ENCODE results near the gene KCNK7.

The KCNK7 gene

DNA sequence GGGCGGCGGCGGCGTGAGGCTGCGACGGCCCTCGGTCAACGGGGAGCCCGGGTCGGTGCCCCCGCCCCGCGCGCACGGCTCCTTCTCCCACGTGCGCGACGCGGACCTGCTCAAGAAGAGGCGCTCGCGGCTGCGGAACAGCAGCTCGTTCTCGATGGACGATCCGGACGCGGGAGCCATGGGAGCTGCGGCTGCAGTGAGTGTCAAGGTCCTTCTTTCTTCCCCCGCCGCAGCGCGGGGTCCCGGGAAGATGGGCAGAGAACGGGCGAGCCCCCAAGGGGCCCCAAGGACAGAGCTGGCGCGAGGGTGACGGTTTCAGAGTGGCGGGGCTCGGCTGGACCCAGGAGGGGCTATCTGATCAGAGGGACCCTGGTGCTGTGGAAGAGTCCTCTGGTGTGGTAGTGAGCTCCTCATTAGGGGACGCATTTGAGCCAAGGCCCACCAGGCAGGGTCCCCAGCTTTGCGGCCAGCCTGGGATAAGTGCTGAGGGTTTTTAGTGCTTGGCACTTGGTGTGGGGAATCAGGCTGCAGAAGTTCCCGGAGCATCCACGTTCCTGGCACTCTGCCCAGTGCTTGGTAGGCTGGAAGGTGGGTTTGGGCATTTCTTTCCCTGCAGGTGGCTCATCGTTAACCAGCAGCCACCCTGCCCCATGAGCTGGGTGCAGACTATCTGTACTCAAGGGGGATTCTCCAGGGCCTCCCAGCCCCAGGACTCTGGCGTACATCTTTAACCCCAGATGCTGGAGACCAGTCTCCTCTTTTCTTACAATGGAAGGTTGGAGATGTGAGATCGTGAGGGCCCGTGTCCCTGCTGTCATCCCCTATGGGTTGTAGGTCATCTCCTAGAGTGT lies 10.0 kb downstream of the KCNK7 start:
- no peak for DNase-seq

DNA sequence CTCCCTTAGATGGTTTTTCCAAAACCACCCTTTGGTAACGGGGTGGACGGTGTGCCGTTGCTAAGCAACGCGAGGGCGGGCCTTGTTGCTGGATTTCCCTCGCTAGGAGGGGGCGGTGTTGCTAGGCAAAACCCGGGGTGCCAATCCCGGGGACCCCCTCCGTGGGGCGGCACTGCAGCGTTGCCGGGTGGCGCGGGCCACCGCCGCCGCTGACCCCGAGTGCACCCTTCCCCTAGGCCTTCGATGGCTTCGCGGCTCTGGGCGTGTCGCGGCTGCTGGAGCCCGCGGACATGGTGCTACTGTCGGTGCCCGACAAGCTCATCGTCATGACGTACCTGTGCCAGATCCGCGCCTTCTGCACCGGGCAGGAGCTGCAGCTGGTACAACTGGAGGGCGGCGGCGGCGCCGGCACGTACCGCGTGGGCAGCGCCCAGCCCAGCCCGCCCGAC lies 10.9 kb downstream of the KCNK7 start:
- DNase-seq, result no peak

DNA sequence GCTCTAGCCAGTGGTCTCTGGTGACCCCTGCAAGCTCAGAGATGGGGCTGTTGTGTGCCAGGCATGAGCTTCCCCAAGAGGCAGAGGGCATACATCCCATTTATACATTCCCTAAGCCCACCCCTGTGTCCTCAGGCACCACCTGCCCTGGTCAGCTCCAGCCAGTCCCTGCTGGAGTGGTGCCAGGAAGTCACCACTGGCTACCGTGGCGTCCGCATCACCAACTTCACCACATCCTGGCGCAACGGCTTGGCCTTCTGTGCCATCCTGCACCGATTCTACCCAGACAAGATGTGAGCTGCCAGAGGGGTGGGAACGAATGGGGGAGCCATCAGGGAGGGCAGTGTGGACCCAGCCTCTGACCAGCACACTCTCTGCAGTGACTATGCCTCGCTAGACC lies 11.5 kb downstream of the KCNK7 start:
- no peak for DNase-seq

DNA sequence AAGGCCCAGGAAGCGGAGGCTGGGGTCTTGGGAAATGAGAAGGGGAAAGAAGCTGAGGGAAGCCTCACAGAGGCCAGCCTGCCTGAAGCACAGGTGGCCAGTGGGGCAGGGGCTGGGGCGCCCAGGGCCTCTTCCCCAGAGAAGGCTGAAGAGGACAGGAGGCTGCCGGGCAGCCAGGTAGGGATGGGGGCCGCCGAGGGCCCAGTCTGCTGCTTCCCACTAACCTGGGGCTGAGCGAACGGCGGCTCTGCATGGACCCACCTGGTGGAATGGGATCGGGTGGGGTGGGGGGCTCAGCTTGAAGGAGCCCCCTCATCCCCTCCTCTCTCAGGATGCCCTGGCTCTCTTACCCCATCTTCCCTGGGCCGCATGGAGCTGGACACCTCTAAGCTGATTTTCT lies 12.0 kb downstream of the KCNK7 start:
- no peak for DNase-seq

DNA sequence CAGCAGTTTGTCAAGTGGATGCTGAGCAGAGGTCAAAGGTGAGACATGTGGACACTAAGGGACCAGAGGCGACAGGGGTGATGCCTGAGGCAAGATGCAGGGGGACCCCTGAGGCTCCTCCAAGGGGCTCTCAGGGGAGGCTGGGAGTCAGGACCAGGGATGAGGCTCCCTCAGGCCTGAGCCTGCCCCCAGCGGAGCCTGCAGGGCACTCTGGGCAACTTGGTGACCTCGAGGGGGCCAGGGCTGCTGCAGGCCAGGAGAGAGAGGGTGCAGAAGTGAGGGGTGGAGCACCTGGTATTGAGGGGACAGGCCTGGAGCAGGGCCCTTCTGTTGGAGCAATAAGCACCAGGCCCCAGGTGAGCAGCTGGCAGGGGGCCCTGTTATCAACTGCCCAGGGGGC lies 13.7 kb downstream of the KCNK7 start:
- no peak for DNase-seq

DNA sequence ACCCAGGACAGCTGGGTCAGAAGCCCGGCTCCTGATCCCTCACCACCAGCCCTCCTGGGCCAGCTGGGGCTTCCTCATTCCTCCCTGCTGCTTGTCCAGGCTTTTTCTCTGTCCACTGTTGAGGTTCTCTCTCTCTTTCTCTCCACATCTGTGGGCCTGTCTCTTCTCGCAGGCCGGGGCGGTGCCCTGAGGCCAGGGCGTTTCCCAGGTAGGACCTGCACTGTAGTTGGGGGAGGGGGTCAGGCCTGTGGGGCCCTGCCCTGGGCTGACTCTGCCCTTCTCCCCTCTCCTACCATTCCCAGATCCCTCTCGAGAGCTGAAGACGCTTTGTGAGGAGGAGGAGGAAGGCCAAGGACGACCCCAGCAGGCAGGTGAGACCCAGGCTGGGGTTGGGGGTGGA lies 14.8 kb downstream of the KCNK7 start:
- no peak for DNase-seq

DNA sequence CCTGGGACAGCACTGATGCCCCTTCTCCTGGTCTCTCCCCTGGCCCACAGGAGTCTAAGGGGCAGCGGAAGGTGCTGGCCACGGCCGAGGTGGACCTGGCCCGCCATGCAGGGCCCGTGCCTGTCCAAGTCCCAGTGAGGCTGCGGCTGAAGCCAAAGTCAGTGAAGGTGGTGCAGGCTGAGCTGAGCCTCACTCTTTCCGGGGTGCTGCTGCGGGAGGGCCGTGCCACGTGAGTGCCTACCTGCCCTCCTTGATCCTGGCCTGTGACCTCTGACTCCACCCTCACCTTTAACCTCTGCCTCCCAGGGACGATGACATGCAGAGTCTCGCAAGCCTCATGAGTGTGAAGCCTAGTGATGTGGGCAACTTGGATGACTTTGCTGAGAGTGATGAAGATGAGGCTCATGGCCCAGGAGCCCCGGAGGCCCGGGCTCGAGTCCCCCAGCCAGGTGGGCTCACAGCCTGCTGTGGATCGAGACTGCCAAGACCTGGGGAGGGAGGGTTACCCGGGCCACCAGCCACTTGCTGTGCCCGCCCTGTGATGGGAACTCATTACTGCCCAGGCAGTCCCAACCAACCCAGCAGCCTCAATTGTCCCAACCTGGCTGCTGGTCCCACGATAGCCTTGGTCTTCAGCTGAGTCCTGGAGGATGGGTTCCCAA lies 15.4 kb downstream of the KCNK7 start:
- DNase-seq, result no peak

DNA sequence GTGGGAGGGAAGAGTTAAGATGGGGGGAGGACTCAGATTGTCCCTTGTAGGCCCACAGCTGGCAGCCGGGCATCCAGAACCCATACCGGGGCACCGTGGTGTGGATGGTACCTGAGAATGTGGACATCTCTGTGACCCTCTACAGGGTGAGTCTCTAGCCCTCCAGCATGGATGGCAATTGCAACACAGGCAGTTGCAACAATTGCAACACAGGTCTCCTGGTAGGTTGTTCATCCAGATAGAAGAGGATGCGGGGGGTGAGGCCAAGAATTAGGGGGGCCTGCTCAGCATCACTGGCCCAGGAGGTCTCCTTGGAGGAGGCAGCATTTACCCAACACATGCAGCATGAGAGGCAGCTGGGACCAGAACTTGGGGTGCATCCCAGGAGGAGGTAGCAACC lies 16.3 kb downstream of the KCNK7 start:
- no peak for DNase-seq

DNA sequence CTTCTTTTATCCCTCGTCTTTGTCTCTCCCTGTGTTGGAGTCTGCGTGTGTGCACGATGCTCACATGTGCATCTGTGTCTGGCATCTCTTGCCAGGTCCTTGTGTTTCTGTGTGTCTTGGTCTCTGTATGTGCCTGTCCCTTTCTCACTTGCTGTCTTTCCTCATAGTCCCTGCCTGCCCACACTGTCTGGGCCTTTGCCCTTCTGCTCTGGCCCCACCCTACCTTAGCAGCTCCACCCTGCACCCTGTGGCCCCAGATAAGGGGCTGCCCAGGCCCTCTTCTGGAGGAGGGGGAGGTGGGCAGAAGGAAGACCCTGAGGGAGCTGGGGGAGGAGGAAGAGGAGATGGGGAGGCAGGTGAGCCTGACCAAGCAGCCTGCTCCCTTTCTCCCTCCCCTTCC lies 16.9 kb downstream of the KCNK7 start:
- no peak for DNase-seq

DNA sequence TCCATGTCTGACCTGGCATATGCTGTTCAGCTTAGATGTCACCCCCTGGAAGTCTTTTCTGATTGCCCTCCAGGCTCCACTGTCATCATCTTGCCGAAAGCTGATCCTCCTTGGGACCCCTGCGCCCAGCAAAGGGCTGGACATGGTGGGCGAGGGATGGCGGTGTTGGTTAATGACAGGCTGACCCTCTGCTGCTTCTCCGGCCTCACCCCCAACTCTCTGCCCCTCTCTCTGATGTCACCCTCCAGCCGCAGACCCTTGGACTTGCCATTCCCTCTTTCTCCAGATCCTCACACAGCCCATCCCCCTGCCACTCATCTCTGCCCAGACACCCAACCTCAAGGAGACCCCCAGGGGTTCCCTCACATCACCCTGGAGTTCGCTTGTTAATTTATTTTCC lies 17.5 kb downstream of the KCNK7 start:
- DNase-seq, result no peak

DNA sequence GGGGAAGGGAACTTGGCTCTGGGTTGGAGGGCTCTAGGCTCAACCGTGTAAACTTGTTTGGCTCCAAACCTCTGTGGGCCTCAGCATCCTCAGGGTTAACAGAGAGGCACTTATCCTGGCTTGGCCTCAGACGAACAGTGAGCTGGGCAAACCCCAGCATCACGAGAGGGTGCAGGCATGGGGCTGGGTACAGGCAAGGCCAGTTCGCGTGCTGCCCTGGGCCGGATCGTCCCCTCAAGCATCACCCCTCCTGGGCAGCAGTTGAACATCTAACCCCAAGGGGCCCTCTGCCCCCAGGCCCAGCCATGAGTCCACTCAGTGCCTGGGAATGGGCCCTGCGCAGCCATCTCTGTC lies 17.9 kb downstream of the KCNK7 start:
- DNase-seq, result no peak

DNA sequence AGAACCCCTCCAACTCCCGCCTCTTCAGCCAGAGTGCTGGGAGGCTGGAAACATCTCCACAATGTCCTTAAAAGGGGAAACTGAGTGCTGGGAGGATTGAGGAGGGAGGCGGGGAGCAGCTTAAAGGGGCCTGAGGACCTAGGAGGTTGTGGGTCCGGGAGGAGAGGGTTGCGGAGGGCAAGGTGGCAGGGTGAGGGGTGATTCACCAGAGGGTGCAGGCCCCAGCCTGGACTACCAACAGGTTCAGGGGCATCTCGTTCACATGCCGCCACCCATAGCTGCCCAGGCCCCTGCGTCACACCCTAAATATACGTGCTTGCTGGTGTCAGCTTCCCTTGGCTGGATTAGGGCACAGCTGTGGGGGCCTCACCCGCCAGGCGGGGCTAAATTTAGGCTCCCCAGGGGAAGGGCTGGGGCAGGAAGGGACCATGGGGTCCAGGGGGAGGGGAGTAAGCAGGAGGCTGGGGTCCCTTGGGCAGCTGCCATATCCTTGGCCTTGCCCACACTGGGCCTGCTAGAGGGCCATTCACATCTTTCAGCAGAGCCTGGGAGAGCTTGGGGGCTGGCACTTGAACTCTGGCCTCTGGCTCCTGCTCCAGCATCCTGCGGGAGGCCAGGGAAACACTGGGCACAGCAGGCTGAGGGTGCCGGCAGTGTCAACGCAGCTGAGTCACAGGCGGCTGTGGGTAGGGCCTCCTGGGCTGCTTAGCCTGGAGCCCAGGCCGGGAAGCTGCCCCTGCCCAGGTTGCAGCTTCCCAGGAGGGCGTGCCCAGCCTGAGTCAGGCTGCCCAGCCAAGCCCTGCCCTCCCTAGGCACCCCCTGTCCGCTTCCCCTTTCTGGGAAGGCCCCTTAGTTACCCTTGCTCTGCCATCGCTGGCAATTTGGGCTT lies 18.5 kb downstream of the KCNK7 start:
- peak; percentile 34 for DNase-seq

DNA sequence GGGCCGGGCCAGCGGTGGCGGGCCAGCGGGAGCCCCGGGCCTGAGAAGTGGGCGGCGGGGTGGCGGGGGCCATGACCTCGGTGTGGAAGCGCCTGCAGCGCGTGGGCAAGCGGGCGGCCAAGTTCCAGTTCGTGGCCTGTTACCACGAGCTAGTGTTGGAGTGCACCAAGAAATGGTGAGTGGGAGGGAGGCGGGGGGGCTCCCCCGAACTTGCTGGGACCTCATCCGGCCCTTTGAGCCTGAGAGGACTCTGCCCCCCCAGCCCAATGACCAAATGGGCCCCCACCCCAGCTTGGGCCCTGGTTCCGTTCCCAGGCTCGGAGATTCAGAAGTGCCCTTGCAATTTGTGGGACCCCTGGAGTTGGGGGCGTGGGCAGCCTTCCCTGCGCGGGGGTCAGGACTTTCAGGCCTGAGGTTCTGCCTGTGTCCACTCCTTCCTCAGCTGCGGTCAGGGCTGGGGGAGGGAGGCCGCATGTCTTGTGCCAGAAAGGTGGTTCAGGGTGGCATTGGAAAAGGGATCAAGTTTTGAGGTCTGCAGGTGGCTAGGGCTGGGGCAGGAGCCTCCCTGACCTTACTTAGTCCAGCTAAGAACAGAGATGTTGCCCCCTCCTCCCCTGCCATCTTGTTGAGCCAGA lies 19.3 kb downstream of the KCNK7 start:
- no peak for DNase-seq

DNA sequence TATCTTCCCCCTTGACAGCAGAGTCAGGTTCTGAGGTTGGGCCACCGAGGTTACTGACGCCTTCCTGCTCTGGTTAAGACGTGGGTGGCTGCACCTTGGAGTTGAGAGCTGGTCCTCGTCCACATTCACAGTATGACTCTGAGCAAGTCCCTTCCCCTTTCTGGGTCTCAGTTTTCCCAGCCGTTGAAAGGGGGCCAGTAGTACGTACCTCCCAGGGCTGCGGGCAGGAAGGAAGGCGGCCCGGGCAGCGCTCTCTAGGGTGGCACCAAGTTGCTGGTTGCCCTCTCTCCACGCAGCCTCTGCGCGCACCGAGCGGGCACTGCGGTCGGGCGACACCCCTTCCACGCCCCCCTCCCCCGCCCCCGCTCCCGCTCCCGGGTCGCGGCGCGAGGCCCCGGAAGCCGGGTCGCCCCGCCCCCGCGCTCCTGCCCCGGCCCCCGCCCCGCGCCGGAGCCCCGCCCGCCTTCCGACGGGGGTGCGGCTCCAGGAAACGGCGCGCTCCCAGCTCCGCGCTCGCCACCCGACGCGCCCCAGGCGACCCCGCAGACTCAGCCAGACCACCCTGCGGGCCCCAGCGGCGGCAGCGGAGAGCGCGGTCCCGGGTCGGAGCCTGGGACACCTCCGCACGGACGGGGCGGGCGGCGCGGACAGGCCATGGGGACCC lies 19.9 kb downstream of the KCNK7 start, which contains the start of gene EHBP1L1:
EHBP1L1 (plus strand) TSS at position 486 of the 664 bp plus-strand sequence. CDS start 250 bp downstream, outside the sequence.
- peak; percentile 78 for DNase-seq

DNA sequence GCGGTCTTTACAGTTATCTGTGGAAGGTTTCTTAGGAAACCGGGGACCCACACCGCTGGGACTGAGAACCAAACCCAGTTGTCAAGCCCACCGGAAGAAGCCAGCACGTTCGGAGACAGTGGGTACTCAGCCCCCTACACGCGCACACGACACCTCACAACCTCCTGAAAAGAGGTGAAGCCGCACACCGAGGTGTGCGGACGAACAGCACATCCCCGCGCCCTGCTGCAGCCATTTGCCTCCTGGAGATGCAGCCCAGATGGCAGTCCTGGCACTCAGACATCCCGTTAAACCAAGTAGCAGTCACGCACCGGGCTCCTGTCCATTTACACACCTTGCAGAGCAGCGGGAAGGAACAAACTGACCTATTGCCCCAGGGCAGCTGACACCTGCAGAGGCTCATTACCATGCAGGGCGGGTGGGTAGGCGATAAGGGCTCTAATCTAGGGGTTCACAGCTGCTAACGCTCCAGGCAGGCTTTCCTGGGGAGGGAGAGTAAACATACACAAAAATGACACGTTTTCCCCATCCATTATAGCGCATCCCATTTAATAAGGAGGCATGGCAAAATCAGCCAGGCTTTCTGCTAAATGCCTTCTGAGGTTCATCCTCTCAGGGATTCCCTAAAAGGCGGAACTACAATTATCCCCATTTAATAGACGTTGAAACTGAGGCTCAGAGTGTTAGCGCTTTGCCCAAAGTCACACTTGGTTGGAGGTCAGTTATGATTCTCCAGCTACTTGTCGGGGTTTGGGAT lies 20.6 kb downstream of the KCNK7 start:
- DNase-seq, result no peak

DNA sequence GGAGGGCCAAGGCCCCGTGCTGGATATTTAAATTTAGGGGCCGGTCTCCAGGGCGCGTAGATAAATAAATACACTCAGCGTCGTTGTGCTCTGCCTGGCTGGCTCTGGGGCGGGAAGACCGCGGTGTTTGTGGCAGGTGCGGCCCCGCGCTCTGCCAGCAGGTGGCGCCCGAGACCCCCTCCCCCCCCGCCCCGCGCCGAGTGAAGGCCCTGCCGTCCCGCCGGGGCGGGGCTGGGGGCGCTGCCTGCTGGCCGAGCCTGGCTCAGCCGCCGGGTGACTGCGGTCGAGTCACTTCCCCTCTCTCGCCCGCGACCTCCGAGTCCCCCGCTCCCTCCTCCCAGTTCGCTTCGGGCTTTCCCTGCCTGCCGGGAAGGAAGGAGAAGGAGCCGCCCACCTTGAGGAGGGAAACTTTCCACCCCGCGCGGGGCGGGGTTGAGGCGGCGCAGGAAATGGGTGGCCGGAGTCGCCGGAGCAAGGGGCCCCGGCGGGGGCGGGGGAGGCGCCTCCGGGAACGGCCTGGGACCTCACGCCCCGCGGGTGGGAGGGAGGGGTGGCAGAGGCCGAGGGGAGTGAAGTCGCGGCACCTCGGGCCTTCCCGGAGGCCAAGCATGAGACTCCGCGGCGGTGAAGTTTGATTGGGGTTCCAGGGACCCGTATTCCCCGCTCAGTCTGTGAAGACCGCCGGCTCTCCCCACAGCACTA lies 21.3 kb downstream of the KCNK7 start:
- peak; percentile 80 for DNase-seq

DNA sequence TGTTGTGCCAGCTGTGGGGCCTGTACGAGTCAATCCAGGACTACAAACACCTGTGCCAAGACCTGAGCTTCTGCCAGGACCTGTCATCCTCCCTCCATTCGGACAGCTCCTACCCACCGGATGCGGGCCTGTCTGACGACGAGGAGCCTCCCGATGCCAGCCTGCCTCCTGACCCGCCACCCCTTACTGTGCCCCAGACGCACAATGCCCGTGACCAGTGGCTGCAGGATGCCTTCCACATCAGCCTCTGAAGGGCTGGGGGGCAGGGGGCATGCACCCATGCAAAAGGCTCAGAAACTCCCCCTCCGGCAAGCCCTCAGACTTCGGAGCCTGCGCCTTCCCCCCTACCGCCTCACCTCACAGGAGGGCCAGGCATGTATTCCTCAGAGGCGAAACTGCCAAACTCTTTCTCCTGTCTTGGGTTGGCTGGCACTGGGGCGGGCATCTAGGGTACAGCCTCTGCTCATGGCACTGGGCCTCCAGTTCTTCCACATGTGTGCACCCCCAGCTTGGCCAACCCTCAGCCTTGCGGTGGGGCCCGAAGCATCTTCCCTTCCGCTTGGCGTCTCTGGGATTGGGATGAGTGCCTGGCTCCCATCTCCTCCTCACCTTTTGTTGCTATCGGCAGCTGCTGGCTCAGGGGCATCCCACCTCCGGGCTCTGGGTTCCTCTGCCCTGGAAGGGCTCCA lies 22.1 kb downstream of the KCNK7 start:
- DNase-seq, result no peak

DNA sequence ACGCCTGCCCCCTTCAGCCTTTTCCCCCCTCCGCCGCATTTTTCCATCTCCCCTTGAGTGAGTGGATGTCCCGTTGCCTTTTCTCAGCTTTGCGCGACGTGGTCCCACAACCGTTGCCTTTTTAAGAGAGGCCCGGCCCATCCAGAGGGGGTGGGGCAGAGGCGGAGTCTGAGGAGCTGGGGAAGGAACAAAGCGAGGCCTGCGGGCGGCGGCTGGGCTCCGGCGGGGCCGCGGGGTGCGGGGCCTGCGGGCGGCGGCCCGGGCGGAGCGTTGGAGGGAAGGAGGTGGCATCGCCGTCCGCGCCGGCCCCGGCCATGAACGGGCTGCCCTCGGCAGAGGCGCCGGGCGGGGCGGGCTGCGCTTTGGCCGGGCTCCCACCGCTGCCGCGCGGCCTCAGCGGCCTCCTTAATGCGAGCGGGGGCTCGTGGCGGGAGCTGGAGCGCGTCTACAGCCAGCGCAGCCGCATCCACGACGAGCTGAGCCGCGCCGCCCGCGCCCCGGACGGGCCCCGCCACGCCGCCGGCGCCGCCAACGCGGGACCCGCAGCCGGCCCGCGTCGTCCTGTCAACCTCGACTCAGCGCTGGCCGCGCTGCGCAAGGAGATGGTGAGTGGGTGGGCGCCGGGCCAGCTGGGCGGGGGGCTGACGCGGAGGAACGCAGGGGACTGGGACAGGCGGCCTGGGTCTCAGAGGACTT lies 23.1 kb downstream of the KCNK7 start, which contains the start of gene FAM89B:
FAM89B (plus strand) TSS at position 183 of the 696 bp plus-strand sequence; CDS start at position 315, 132 bp downstream.
- peak; percentile 84 for DNase-seq

DNA sequence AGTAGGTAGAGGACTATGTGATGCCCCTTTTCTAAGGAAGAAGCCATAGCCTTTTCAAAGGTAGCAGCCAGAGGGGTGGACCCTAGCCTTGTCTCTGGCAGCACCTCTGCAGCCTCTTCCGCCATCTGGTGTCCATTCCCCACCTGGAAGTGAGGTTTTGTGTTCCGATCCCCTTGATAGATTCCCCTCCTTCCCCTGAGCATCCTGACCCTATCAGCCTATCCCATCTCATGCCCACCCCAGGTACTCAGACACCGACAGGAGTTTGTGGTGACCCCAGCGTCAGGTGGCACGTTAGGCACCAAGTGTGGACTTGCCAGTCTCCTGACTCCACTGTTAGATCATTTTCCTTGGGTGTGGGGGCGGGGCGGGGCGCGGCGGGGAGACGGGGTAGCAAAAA lies 23.7 kb downstream of the KCNK7 start:
- no peak for DNase-seq

Measured in T-helper 9 cell (primary cell).